ENCODE results near the gene RNF213. TPM values are rescaled to one million over a fixed set of nuclear protein-coding genes. Genes with fewer than 3 reads are reported as not detected.

Gene RNF213
- total and polyA plus RNA-seq, 12 donors = 51.1 to 182 (median 122) TPM

DNA sequence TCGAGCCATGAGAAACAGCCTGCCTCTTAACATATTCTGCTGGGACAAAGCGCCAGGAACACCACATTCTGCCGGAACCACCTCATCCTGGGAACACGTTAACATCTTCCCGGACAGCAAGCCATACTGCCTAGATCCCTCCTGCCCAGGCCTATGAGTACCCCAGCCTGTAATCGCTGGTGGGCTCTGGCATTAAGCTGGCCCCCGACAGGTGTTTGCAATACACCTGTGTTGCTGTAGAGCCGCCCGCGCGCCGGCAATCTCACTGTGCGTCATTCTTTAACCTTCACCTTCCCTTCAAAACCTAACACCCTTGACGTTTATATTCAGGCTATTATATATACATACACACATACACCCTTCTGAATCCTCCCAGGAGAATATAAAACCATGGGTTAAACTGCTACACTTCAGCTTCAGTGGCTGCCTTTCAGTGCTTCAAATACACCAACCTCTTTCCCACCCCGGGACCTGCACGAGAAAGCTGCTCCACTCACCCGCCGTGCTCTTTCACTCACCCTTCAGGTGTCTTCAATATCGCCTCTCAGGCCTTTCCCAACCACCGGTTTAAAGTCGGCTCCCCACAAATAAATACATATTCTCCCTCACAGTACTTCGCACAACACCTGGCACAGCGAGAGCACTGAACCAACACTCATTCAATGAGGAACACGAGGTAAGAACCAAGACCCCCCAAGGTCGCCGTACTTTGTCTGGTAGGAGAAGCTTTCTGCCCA lies 153.3 kb downstream of the RNF213 start:
- DNase-seq = no peak
- H3K9me3 ChIP-seq (replicated peaks in 1 of 3) = no peaks in the 10 kb centered on the region
- H3K27ac ChIP-seq = no peak overlapping the region
- intact Hi-C loops (cut with DNase I) = no loop called here
- peaks cover 0 to 6% of the 10 kb centered on the region in 2 donors for H3K36me3 ChIP-seq (replicated peaks in 1 of 2)
- no peaks in the 10 kb centered on the region for H3K27me3 ChIP-seq
- WGBS, 4 donors = 36 to 44% (median 40%) methylated on average over 24 to 26 of the region's 26 CpGs
- TF ChIP-seq, protein P1, sequence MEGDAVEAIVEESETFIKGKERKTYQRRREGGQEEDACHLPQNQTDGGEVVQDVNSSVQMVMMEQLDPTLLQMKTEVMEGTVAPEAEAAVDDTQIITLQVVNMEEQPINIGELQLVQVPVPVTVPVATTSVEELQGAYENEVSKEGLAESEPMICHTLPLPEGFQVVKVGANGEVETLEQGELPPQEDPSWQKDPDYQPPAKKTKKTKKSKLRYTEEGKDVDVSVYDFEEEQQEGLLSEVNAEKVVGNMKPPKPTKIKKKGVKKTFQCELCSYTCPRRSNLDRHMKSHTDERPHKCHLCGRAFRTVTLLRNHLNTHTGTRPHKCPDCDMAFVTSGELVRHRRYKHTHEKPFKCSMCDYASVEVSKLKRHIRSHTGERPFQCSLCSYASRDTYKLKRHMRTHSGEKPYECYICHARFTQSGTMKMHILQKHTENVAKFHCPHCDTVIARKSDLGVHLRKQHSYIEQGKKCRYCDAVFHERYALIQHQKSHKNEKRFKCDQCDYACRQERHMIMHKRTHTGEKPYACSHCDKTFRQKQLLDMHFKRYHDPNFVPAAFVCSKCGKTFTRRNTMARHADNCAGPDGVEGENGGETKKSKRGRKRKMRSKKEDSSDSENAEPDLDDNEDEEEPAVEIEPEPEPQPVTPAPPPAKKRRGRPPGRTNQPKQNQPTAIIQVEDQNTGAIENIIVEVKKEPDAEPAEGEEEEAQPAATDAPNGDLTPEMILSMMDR (IDR thresholded peaks at IDR 0.05) = no peak
- TF ChIP-seq POLR2A (IDR thresholded peaks at IDR 0.05) = no peak
- H3K4me1 ChIP-seq (replicated peaks in 1 of 2) = peaks cover 23% of the 10 kb centered on the region in 2 donors
- peak overlapping the region in 2 of 4 donors; percentile 76 for H3K4me3 ChIP-seq

DNA sequence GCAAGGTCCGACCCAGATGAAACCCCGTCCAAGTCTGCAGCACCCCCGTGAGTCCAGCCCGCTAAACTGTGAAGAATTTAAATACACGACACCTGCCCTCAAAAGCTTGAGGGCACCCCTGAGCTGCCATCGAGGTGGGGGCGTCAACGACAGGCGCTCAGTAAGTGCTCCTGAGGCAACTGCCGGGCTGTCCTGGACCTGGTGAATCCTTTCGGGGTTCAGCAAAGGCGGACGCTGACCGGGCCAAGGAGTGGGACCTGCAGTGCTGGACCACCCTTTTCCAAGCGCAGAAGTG lies 153.8 kb downstream of the RNF213 start:
- intact Hi-C loops (cut with DNase I) = no loop called here
- H3K9me3 ChIP-seq (replicated peaks in 1 of 3) = no peaks in the 10 kb centered on the region
- DNase-seq = peak in 2 of 7 donors; percentile 25 to 67
- WGBS, 4 donors = 0 to 3% (median 2%) methylated on average over 6 to 15 of the region's 15 CpGs
- peaks cover 0 to 6% of the 10 kb centered on the region in 2 donors for H3K36me3 ChIP-seq (replicated peaks in 1 of 2)
- peaks cover 20 to 21% of the 10 kb centered on the region in 2 donors for H3K4me1 ChIP-seq (replicated peaks in 1 of 2)
- peak overlapping the region; percentile 32 to 76 (median 74) for H3K4me3 ChIP-seq
- peak overlapping the region in 4 of 5 donors; percentile 95 to 98 (median 96) for H3K27ac ChIP-seq
- no peak for TF ChIP-seq POLR2A (IDR thresholded peaks at IDR 0.05)
- TF ChIP-seq, protein P1 (IDR thresholded peaks at IDR 0.05) = no peak
- no peaks in the 10 kb centered on the region for H3K27me3 ChIP-seq

DNA sequence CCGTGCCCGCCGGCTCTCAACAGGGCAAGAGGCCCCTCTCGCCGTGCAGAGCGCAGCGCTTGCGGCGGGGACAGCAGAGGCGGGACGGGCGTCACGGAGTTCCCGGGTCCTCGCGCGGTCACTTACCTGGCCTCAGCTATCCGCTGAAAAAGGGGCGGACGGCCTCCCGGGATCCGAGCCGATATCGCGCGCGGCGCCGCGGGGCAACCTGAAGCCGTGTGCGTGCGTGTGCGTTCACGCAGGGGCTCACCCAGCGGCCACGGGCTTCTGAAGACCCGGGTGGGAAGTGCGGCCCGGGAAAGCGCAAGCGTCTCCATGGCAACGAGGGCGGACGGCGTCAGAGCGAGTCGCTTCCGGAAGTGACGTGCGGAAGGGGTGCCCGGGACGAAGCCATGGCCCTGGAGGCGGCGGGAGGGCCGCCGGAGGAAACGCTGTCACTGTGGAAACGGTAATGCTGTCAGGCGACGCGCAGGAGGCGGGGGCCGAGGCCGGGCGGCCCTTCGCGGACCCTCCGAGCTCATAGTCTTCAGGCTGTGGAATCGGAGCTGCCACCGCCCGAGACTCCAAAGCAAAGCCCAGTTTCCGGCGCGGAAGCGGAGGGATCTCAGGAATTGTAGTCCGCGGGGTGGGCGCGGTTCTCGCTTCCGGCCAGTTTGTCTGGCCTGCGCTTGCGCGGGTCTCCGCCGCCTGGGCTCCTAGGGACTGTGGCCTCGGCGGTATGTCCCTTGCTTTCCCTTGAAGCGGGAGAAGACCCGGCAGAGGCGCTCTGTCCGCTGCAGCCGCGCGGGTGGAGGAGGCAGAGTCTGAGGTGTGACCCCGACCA lies 154.4 kb downstream of the RNF213 start, which contains the start of gene ENDOV:
Gene ENDOV (plus strand): TSS at position 365 of the 823 bp plus-strand sequence. CDS start 28 bp downstream, at position 393.
- H3K27ac ChIP-seq = peak within 1 kb of the TSS; percentile 90 to 98 (median 95)
- 0 to 2% (median 0%) methylated on average over 40 to 97 of the region's 97 CpGs; no CpG with 5 or more reads in 1 of the 4 donors for WGBS, 4 donors
- intact Hi-C loops (cut with DNase I) = no loop called here

More for the DNA sequence above, 154.4 kb downstream of the RNF213 start, which contains the start of gene ENDOV:
- H3K4me1 ChIP-seq (replicated peaks in 1 of 2) = peaks cover 20 to 21% of the 10 kb centered on the region in 2 donors
- no peaks in the 10 kb centered on the region for H3K27me3 ChIP-seq
- peak; percentile 94 to 97 (median 96) for DNase-seq
- TF ChIP-seq, protein P1 (IDR thresholded peaks at IDR 0.05) = no peak
- TF ChIP-seq POLR2A (IDR thresholded peaks at IDR 0.05) = peak; percentile 33 to 52
- H3K36me3 ChIP-seq (replicated peaks in 1 of 2) = peaks cover 0 to 6% of the 10 kb centered on the region in 2 donors
- H3K4me3 ChIP-seq = peak within 1 kb of the TSS; percentile 32 to 76 (median 74)
- H3K9me3 ChIP-seq (replicated peaks in 1 of 3) = no peaks in the 10 kb centered on the region

All from adrenal gland (tissue), 12 donors.